ENCODE results near the gene TRIM5.
A peak's percentile ranks its signal among the peaks of the same experiment; 100 is the strongest.
"Not testable (repeated sequence)": the region's sequence is repeated elsewhere in the genome, so short reads cannot be mapped to it uniquely, and the experiment has no call there.

Gene TRIM5

GRCh38 chr11:5686426-5686825 lies 1.6 kb upstream of the TRIM5 start:
- no peak for DNase-seq

- no peak for DNase-seq
Observed at GRCh38 chr11:5684036-5684645, 733 bp downstream of the TRIM5 start.

GRCh38 chr11:5683620-5684019 lies 1.3 kb downstream of the TRIM5 start:
- DNase-seq: peak; percentile 74

GRCh38 chr11:5682890-5683441 lies 1.9 kb downstream of the TRIM5 start:
- not testable (repeated sequence) for DNase-seq

GRCh38 chr11:5679811-5680210 lies 5.1 kb downstream of the TRIM5 start:
- DNase-seq: no peak

GRCh38 chr11:5674391-5674790 lies 10.5 kb downstream of the TRIM5 start:
- DNase-seq: no peak

GRCh38 chr11:5671831-5672230 lies 13.0 kb downstream of the TRIM5 start:
- no peak for DNase-seq

GRCh38 chr11:5666402-5666793 lies 18.5 kb downstream of the TRIM5 start:
- no peak for DNase-seq

- DNase-seq: no peak
Observed at GRCh38 chr11:5665746-5666401, 19.0 kb downstream of the TRIM5 start.

GRCh38 chr11:5665051-5665570 lies 19.8 kb downstream of the TRIM5 start:
- DNase-seq: no peak

- DNase-seq: no peak
Observed at GRCh38 chr11:5663511-5663910, 21.4 kb downstream of the TRIM5 start.

- DNase-seq: no peak
Observed at GRCh38 chr11:5658318-5658717, 26.6 kb downstream of the TRIM5 start.

GRCh38 chr11:5656956-5657355 lies 27.9 kb downstream of the TRIM5 start:
- DNase-seq: not testable (repeated sequence)

- no peak for DNase-seq
Observed at GRCh38 chr11:5655474-5655873, 29.4 kb downstream of the TRIM5 start.

- no peak for DNase-seq
Observed at GRCh38 chr11:5646139-5646538, 38.7 kb downstream of the TRIM5 start.

- DNase-seq: no peak
Observed at GRCh38 chr11:5643585-5643984, 41.3 kb downstream of the TRIM5 start.

GRCh38 chr11:5639953-5640352 lies 44.9 kb downstream of the TRIM5 start:
- DNase-seq: no peak

- no peak for DNase-seq
Observed at GRCh38 chr11:5631969-5632635, 52.8 kb downstream of the TRIM5 start.

- no peak for DNase-seq
Observed at GRCh38 chr11:5631417-5631816, 53.5 kb downstream of the TRIM5 start.

GRCh38 chr11:5626196-5626595 lies 58.7 kb downstream of the TRIM5 start:
- DNase-seq: no peak

GRCh38 chr11:5625281-5625680 lies 59.6 kb downstream of the TRIM5 start:
- no peak for DNase-seq

- peak; percentile 81 for DNase-seq
Observed at GRCh38 chr11:5624489-5625279, 60.2 kb downstream of the TRIM5 start, which contains the start of gene TRIM34. TRIM34 (plus strand) TSS chr11:5625001; CDS start chr11:5632332, 7,331 bp downstream.

GRCh38 chr11:5622802-5623201 lies 62.1 kb downstream of the TRIM5 start:
- DNase-seq: no peak

Data from activated effector memory CD4-positive, alpha-beta T cell treated with anti-CD3 and anti-CD28 coated beads, Interleukin-2, amount 50 U/mL, for 16 hours (primary cell).